DMS 273 (cell line): ENCODE measurements around the gene LRRC7.
"Not testable (repeated sequence)": the region's sequence is repeated elsewhere in the genome, so short reads cannot be mapped to it uniquely, and the experiment has no call there.

Source experiments
- DNase-seq: peaks from one replicate; lab custom pipeline; 2025; ENCODE audit not compliant: unreplicated experiment; lab: John Stamatoyannopoulos, UW

Gene LRRC7

GRCh38 chr1:69862906-69863305 is 295.2 kb downstream of the LRRC7 start:
- no peak for DNase-seq

- no peak for DNase-seq
Observed at GRCh38 chr1:69863704-69864103, 296.0 kb downstream of the LRRC7 start.

- DNase-seq = no peak
Observed at GRCh38 chr1:69871412-69871811, 303.7 kb downstream of the LRRC7 start.

GRCh38 chr1:69878338-69878737 is 310.6 kb downstream of the LRRC7 start:
- no peak for DNase-seq

- not testable (repeated sequence) for DNase-seq
Observed at GRCh38 chr1:69888016-69888415, 320.3 kb downstream of the LRRC7 start.

- DNase-seq = no peak
Observed at GRCh38 chr1:69888657-69889056, 320.9 kb downstream of the LRRC7 start.

GRCh38 chr1:69898403-69898947 is 330.8 kb downstream of the LRRC7 start:
- no peak for DNase-seq

- no peak for DNase-seq
Observed at GRCh38 chr1:69911301-69911801, 343.6 kb downstream of the LRRC7 start.

GRCh38 chr1:69913977-69914376 is 346.3 kb downstream of the LRRC7 start:
- no peak for DNase-seq

- no peak for DNase-seq
Observed at GRCh38 chr1:69914976-69915765, 347.4 kb downstream of the LRRC7 start.

- no peak for DNase-seq
Observed at GRCh38 chr1:69919129-69919921, 351.6 kb downstream of the LRRC7 start.

GRCh38 chr1:69919922-69920273 is 352.2 kb downstream of the LRRC7 start:
- no peak for DNase-seq

- DNase-seq = no peak
Observed at GRCh38 chr1:69920426-69920825, 352.7 kb downstream of the LRRC7 start.

- no peak for DNase-seq
Observed at GRCh38 chr1:69921486-69921885, 353.8 kb downstream of the LRRC7 start.

- DNase-seq = not testable (repeated sequence)
Observed at GRCh38 chr1:69928234-69928633, 360.5 kb downstream of the LRRC7 start.

- DNase-seq = no peak
Observed at GRCh38 chr1:69929308-69930057, 361.8 kb downstream of the LRRC7 start.

- DNase-seq = no peak
Observed at GRCh38 chr1:69930396-69930795, 362.7 kb downstream of the LRRC7 start.

GRCh38 chr1:69932760-69933159 is 365.0 kb downstream of the LRRC7 start:
- no peak for DNase-seq

- no peak for DNase-seq
Observed at GRCh38 chr1:69940231-69940630, 372.5 kb downstream of the LRRC7 start.

- no peak for DNase-seq
Observed at GRCh38 chr1:69940816-69941215, 373.1 kb downstream of the LRRC7 start.

- no peak for DNase-seq
Observed at GRCh38 chr1:69943030-69943429, 375.3 kb downstream of the LRRC7 start.
